ENCODE data around the gene PARVB.

The PARVB gene

GRCh38 chr22:44187652-44188230, 163.6 kb downstream of the PARVB start:
- no peak for DNase-seq

- no peak for DNase-seq
These were observed 164.2 kb downstream of the PARVB start for GRCh38 chr22:44188316-44188715.

- DNase-seq, result no peak
These were observed 165.0 kb downstream of the PARVB start for GRCh38 chr22:44188986-44189630.

- DNase-seq, result no peak
These were observed 166.4 kb downstream of the PARVB start for GRCh38 chr22:44190381-44190976.

- DNase-seq, result no peak
These were observed 166.9 kb downstream of the PARVB start for GRCh38 chr22:44191036-44191454.

- DNase-seq, result no peak
These were observed 168.2 kb downstream of the PARVB start for GRCh38 chr22:44192098-44192815.

- no peak for DNase-seq
These were observed 168.9 kb downstream of the PARVB start for GRCh38 chr22:44192816-44193534.

GRCh38 chr22:44193535-44193891, 169.4 kb downstream of the PARVB start:
- no peak for DNase-seq

GRCh38 chr22:44194569-44194968, 170.5 kb downstream of the PARVB start:
- DNase-seq, result no peak

GRCh38 chr22:44195189-44195871, 171.2 kb downstream of the PARVB start:
- no peak for DNase-seq

- no peak for DNase-seq
These were observed 172.1 kb downstream of the PARVB start for GRCh38 chr22:44196241-44196640.

GRCh38 chr22:44196731-44197131, 172.6 kb downstream of the PARVB start:
- no peak for DNase-seq

- no peak for DNase-seq
These were observed 173.2 kb downstream of the PARVB start for GRCh38 chr22:44197271-44197670.

- DNase-seq, result no peak
These were observed 175.1 kb downstream of the PARVB start for GRCh38 chr22:44199164-44199563.

- no peak for DNase-seq
These were observed 175.8 kb downstream of the PARVB start for GRCh38 chr22:44199866-44200265.

GRCh38 chr22:44200451-44200850, 176.3 kb downstream of the PARVB start:
- DNase-seq, result no peak

- DNase-seq, result no peak
These were observed 176.9 kb downstream of the PARVB start for GRCh38 chr22:44200855-44201550.

- no peak for DNase-seq
These were observed 177.6 kb downstream of the PARVB start for GRCh38 chr22:44201665-44202064.

GRCh38 chr22:44202261-44202789, 178.2 kb downstream of the PARVB start:
- DNase-seq, result no peak

GRCh38 chr22:44203203-44203602, 179.1 kb downstream of the PARVB start:
- DNase-seq, result no peak

GRCh38 chr22:44204739-44205515, 180.8 kb downstream of the PARVB start:
- DNase-seq, result no peak

Measured in NCI-H1048 (cell line).